Glutamatergic neuron (in vitro differentiated cells): ENCODE measurements around the gene WFIKKN1. TPM values are rescaled to one million over a fixed set of nuclear protein-coding genes. Genes with fewer than 3 reads are reported as not detected.

Experiments used
- DNase-seq: peaks from one replicate; pipeline ENCODE4 v3.0.0; 2022
- H3K27ac Mint-ChIP-seq: one replicate; pipeline ENCODE4 v1.8.0; 2020; ENCODE audit warnings: mild to moderate bottlenecking, mixed read lengths, inconsistent platforms; ENCODE audit not compliant: unreplicated experiment
- H3K27me3 Mint-ChIP-seq: one replicate; pipeline ENCODE4 v1.8.0; 2020; ENCODE audit warnings: mild to moderate bottlenecking, moderate library complexity, mixed read lengths, inconsistent platforms; ENCODE audit not compliant: unreplicated experiment
- H3K36me3 Mint-ChIP-seq: one replicate; pipeline ENCODE4 v1.8.0; 2020; ENCODE audit warnings: mild to moderate bottlenecking, mixed read lengths, inconsistent platforms; ENCODE audit not compliant: unreplicated experiment
- H3K4me1 Mint-ChIP-seq: one replicate; pipeline ENCODE4 v1.8.0; 2020; ENCODE audit warnings: mild to moderate bottlenecking, low read depth, mixed read lengths, inconsistent platforms; ENCODE audit not compliant: unreplicated experiment
- H3K4me3 Mint-ChIP-seq: one replicate; pipeline ENCODE4 v1.8.0; 2020; ENCODE audit warnings: mild to moderate bottlenecking, mixed read lengths, inconsistent platforms; ENCODE audit not compliant: unreplicated experiment
- H3K9me3 Mint-ChIP-seq: one replicate; pipeline ENCODE4 v1.8.0; 2020; ENCODE audit warnings: mild to moderate bottlenecking, moderate library complexity, mixed read lengths, inconsistent platforms; ENCODE audit not compliant: unreplicated experiment
- CTCF ChIP-seq: fragments of 200-600 bp; sonication (generic); IDR thresholded peaks from one replicate; pipeline ENCODE4 v1.5.0; 2021; ENCODE audit not compliant: partially characterized antibody, unreplicated experiment
- total RNA-seq: library from RNA; stranded (reverse); fragmentation: NEBNext Ultra II Directional; extraction: Animal tissue kit (Norgen Biotek cat#: 25700); gene quantifications from one replicate; pipeline ENCODE4 v1.2.1, GENCODE V29; 2021; ENCODE audit not compliant: unreplicated experiment

Gene WFIKKN1
- total RNA-seq, 1 donor from 2014 or later = 61.9 TPM

- DNase-seq = no peak
- TF ChIP-seq CTCF = no peak
- no peak overlapping the region for H3K4me3 Mint-ChIP-seq
- no peaks in the 10 kb centered on the region for H3K36me3 Mint-ChIP-seq
- H3K27me3 Mint-ChIP-seq = no peaks in the 10 kb centered on the region
- H3K27ac Mint-ChIP-seq = no peak overlapping the region
- peaks cover 3% of the 10 kb centered on the region for H3K9me3 Mint-ChIP-seq
- H3K4me1 Mint-ChIP-seq = no peaks in the 10 kb centered on the region
These were observed 15.3 kb downstream of the WFIKKN1 start for GRCh38 chr16:645852-646678.

- H3K4me1 Mint-ChIP-seq = no peaks in the 10 kb centered on the region
- no peaks in the 10 kb centered on the region for H3K27me3 Mint-ChIP-seq
- no peaks in the 10 kb centered on the region for H3K36me3 Mint-ChIP-seq
- no peak overlapping the region for H3K4me3 Mint-ChIP-seq
- DNase-seq = no peak
- H3K27ac Mint-ChIP-seq = no peak overlapping the region
- H3K9me3 Mint-ChIP-seq = peaks cover 3% of the 10 kb centered on the region
- no peak for TF ChIP-seq CTCF
These were observed 15.9 kb downstream of the WFIKKN1 start for GRCh38 chr16:646679-647172.

GRCh38 chr16:647173-647902 is 16.6 kb downstream of the WFIKKN1 start:
- DNase-seq = no peak
- Mint-ChIP-seq H3K27me3 (no peaks in the 10 kb centered on the region), H3K4me1 (no peaks in the 10 kb centered on the region), H3K36me3 (no peaks in the 10 kb centered on the region), H3K4me3 (no peak overlapping the region), H3K9me3 (peaks cover 3% of the 10 kb centered on the region), H3K27ac (no peak overlapping the region)
- no peak for TF ChIP-seq CTCF

- Mint-ChIP-seq H3K9me3 (peaks cover 3% of the 10 kb centered on the region), H3K4me1 (no peaks in the 10 kb centered on the region), H3K36me3 (no peaks in the 10 kb centered on the region), H3K4me3 (peak overlapping the region; percentile 75), H3K27me3 (no peaks in the 10 kb centered on the region), H3K27ac (no peak overlapping the region)
- no peak for TF ChIP-seq CTCF
- DNase-seq = no peak
These were observed 17.4 kb downstream of the WFIKKN1 start for GRCh38 chr16:648071-648780.
